Upper lobe of left lung (tissue), 4 donors: Measurements from ENCODE around the gene ZNF507.

Source experiments
- CTCF ChIP-seq, 6 experiments: fragments of 450-650 bp in 4 of 6; fragments of 200-600 bp in 2 of 6; sonication (generic) in 2 of 6; IDR thresholded peaks; one replicate each; pipeline ENCODE4 v1.5.1; 2016 to 2019; ENCODE audit warnings: antibody characterized with exemption in 6 of 6
- POLR2A ChIP-seq, 4 donors: fragments of 450-650 bp; IDR thresholded peaks; one replicate each; pipeline ENCODE4 v1.5.1; 2016 to 2017; ENCODE audit warnings: antibody characterized with exemption in 4 of 4, mild to moderate bottlenecking in 2 of 4

GRCh38 chr19:32343550-32344262 is 1.7 kb upstream of the ZNF507 start:
- no peak for TF ChIP-seq POLR2A (IDR thresholded peaks at IDR 0.05)
- no peak for TF ChIP-seq CTCF (IDR thresholded peaks at IDR 0.05)
